IMR-90 (cell line): Measurements from ENCODE around the gene PCARE.

ENCODE experiments used
- CEBPB ChIP-seq: IDR thresholded peaks from 2 replicates; pipeline ENCODE4 v1.6.1; 2012; ENCODE audit warnings: low read depth, low read length, improper control_type of control experiment
- CTCF ChIP-seq: conservative IDR thresholded peaks from 2 replicates; pipeline ENCODE4 v1.5.1; 2012; ENCODE audit warnings: mild to moderate bottlenecking, low read depth, low read length, improper control_type of control experiment
- MAFK ChIP-seq: IDR thresholded peaks from 2 replicates; pipeline ENCODE4 v1.6.1; 2012; ENCODE audit warnings: low read depth, low read length, improper control_type of control experiment
- MXI1 ChIP-seq: IDR thresholded peaks from 2 replicates; pipeline ENCODE4 v1.6.1; 2012; ENCODE audit warnings: low read depth, mild to moderate bottlenecking, low read length, moderate library complexity, borderline replicate concordance
- NFE2L2 ChIP-seq: fragments of 150-350 bp; IDR thresholded peaks from 2 replicates; pipeline ENCODE4 v1.6.1; 2016; ENCODE audit warnings: low read depth, mild to moderate bottlenecking, low read length
- POLR2A ChIP-seq: IDR thresholded peaks from 2 replicates; pipeline ENCODE4 v1.6.1; 2012; ENCODE audit warnings: mild to moderate bottlenecking, low read depth, low read length
- RAD21 ChIP-seq: IDR thresholded peaks from 2 replicates; pipeline ENCODE4 v1.6.1; 2012; ENCODE audit warnings: low read length, improper control_type of control experiment
- RFX5 ChIP-seq: IDR thresholded peaks from 2 replicates; pipeline ENCODE4 v1.8.0; 2012; ENCODE audit warnings: low read depth, mild to moderate bottlenecking, low read length, moderate library complexity

DNA sequence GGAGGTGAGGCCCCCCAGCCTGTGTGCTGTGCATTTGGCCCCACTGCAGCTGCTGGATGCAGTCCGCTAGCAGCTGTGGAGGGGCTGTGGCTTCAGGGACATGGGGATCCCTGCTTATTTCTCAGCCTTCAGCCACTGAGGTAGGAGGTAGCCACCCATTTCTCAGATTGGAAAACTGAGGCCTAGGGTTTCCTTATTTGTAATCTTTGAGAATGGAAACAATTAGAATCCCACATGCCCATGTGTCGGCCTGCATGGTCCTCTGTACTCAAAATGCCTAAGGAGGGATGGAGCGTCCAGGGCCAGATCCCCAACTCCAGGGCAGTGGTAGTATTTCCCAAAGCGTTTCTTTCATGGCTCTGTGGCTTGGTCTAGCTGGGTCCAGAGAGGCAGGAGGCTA lies 51.1 kb downstream of the PCARE start:
- TF ChIP-seq CTCF: no peak
- no peak for TF ChIP-seq RFX5
- TF ChIP-seq NFE2L2: no peak
- no peak for TF ChIP-seq MAFK
- no peak for TF ChIP-seq POLR2A
- TF ChIP-seq CEBPB: no peak
- no peak for TF ChIP-seq MXI1
- TF ChIP-seq RAD21: no peak
